K562 (cell line): ENCODE measurements around the gene UBE2D3. TPM values are rescaled to one million over a fixed set of nuclear protein-coding genes. Genes with fewer than 3 reads are reported as not detected.

ENCODE experiments used
- ATF3 ChIP-seq, 2 experiments: fragments of 450-650 bp in 1 of 2; sonication (generic) in 1 of 2; formaldehyde crosslinking in 1 of 2; IDR thresholded peaks in 1 of 2; conservative IDR thresholded peaks in 1 of 2; 2 replicates each; pipeline versions ENCODE4 v1.6.1 to v1.8.1; 2016 to 2023; ENCODE audit warnings: mild to moderate bottlenecking in 2 of 2, moderate library complexity in 2 of 2, inconsistent platforms in 1 of 2, missing genetic modification reagents in 1 of 2
- ATF6 ChIP-seq: sonication (generic); formaldehyde crosslinking; IDR thresholded peaks from 2 replicates; pipeline ENCODE4 v1.4.0; 2020; ENCODE audit warnings: mild to moderate bottlenecking, missing genetic modification reagents
- ELF2 ChIP-seq: fragments of 250-450 bp; sonication (Bioruptor Pico); IDR thresholded peaks from 2 replicates; pipeline ENCODE4 v1.5.0; 2021; ENCODE audit warnings: mild to moderate bottlenecking
- EP400 ChIP-seq: fragments of 450-650 bp; IDR thresholded peaks from 2 replicates; pipeline ENCODE4 v1.6.1; 2017; ENCODE audit warnings: antibody characterized with exemption, mild to moderate bottlenecking, moderate library complexity
- ETV1 ChIP-seq: fragments of 450-650 bp; conservative IDR thresholded peaks from 2 replicates; pipeline ENCODE4 v1.6.1; 2016; ENCODE audit warnings: missing genetic modification characterization, control low read depth, low read depth, missing compliant biosample characterization
- FOXK2 ChIP-seq, 2 experiments: fragments of 450-650 bp; IDR thresholded peaks in 1 of 2; conservative IDR thresholded peaks in 1 of 2; 2 replicates each; pipeline ENCODE4 v1.6.1; 2016; ENCODE audit warnings: low read depth in 2 of 2, mild to moderate bottlenecking in 1 of 2
- HEY1 ChIP-seq: fragments of 250-450 bp; sonication (Bioruptor Pico); IDR thresholded peaks from 2 replicates; pipeline ENCODE4 v1.5.0; 2020; ENCODE audit warnings: mild to moderate bottlenecking, moderate library complexity, borderline replicate concordance
- KAT2B ChIP-seq: IDR thresholded peaks from one replicate; pipeline ENCODE4 v1.6.1; 2012; ENCODE audit warnings: low read depth, mild to moderate bottlenecking, control low read depth, inconsistent platforms, low read length, moderate library complexity
- RFX7 ChIP-seq: fragments of 250-450 bp; sonication (Bioruptor Pico); IDR thresholded peaks from 2 replicates; pipeline ENCODE4 v1.5.1; 2021; ENCODE audit warnings: mild to moderate bottlenecking
- TBP ChIP-seq: optimal IDR thresholded peaks from 2 replicates; pipeline ENCODE3; 2011; ENCODE audit warnings: low read depth, low read length, improper control_type of control experiment
- TCF7L2 ChIP-seq: fragments of 150-350 bp; IDR thresholded peaks from 2 replicates; pipeline ENCODE4 v1.6.1; 2016; ENCODE audit warnings: low read depth, mild to moderate bottlenecking, low read length, moderate library complexity
- XRCC5 ChIP-seq: fragments of 200-400 bp; formaldehyde crosslinking; IDR thresholded peaks from 2 replicates; pipeline ENCODE4 v1.6.1; 2017; ENCODE audit warnings: low read depth, mild to moderate bottlenecking, low read length
- ZNF431 ChIP-seq: sonication (generic); formaldehyde crosslinking; IDR thresholded peaks from 2 replicates; pipeline ENCODE4 v1.8.0; 2022; ENCODE audit warnings: mild to moderate bottlenecking, missing genetic modification reagents
- ZNF449 ChIP-seq: fragments of 250-450 bp; sonication (Bioruptor Pico); IDR thresholded peaks from 2 replicates; pipeline ENCODE4 v1.8.0; 2022; ENCODE audit warnings: moderate library complexity, mild to moderate bottlenecking, inconsistent platforms
- ZNF584 ChIP-seq: fragments of 200-800 bp; sonication (Bioruptor generic); IDR thresholded peaks from 2 replicates; pipeline ENCODE4 v1.6.1; 2016; ENCODE audit warnings: low read depth, mild to moderate bottlenecking, missing genetic modification characterization, missing compliant biosample characterization
- polyA plus RNA-seq, 8 experiments: library from polyadenylated mRNA; depleted of rRNA in 4 of 8; stranded (reverse) in 5 of 8; unstranded in 3 of 8; fragments of >200 nt; fragmentation: Nextera tagmentation in 2 of 8; fragmentation: Illumina TruSeq in 1 of 8; extraction: Ambion mirVana in 2 of 8; extraction: Trizol in 1 of 8; gene quantifications; 2 replicates each; pipeline versions ENCODE4 v1.2.1 to v1.2.3, GENCODE V29; 2011 to 2014; ENCODE audit warnings: inconsistent platforms in 1 of 8, missing spikeins in 1 of 8
- total RNA-seq, 7 experiments: library from RNA; depleted of rRNA in 6 of 7; stranded (reverse); fragments of >200 nt in 6 of 7; fragmentation: Illumina TruSeq in 2 of 7; extraction: Trizol in 2 of 7; gene quantifications; 2 replicates each; pipeline versions ENCODE4 v1.2.1 to v1.2.3, GENCODE V29; 2011 to 2021; ENCODE audit warnings: low replicate concordance in 1 of 7

The UBE2D3 gene
- total and polyA plus RNA-seq, 9 of the 15 experiments (the other 6 are each of a cell fraction or from before 2014, with no cell fraction given), result 191 to 618 (median 292) TPM

DNA sequence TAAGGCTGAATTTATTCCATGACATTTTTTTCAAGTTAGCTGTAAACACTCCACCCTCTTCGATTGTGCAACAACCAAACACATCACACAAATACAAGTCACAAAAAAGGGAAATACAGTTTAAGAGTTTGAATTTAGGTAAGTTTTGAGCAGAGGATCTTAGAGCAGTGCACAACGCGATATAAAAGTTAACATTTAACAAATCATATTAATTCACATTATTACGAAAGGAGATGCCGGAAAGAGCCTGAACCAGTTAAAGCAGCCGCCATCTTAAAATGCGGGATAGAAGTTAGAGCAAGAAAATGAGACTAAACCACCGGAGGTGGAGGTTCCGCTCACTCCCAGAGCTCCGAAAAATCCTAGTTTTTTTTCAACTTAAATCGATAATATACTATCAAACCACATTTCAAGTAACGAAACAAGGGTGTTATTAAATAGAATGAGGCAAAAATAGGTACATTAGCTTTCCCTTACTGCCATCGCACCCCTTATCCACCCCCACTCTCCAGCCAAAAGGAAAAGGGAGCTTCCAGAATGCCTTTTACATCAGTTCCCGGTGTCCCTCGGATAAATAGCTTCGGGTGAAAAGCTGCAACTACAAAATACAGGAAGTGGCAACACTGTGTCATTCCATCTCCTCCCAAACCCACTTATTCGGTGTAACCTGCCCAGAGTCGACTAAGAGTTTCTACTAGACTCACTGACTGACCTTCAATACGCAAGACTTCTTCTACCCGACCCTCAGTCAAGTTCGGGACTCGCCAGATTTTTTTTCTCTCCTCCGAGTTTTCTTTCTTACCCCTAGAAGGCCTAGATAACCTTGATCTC is 1.9 kb downstream of the UBE2D3 start (continued):
- TF ChIP-seq ATF6 (CRISPR knock-in tag) (no peak), ZNF584 (CRISPR knock-in tag) (no peak), HEY1 (CRISPR knock-in tag) (no peak), ZNF431 (CRISPR knock-in tag) (no peak), KAT2B (no peak), ETV1 (peak; percentile 10; the same call in 1 of the 2 replicates), EP400 (peak; percentile 37; the same call in 1 of the 2 replicates), RFX7 (no peak), FOXK2 (conservative IDR thresholded peaks at IDR 0.05 in 1 of 2, IDR thresholded peaks at IDR 0.05 in 1 of 2; ENCODE audit: low read depth in 2 of 2) (peak; percentile 49 to 97; a peak in 3 of 4 replicates), ZNF449 (CRISPR knock-in tag) (no peak), XRCC5 (no peak), TBP (peak; percentile 10), ELF2 (no peak), ATF3 (IDR thresholded peaks at IDR 0.05) (peak; percentile 56), ATF3 (CRISPR knock-in tag; conservative IDR thresholded peaks at IDR 0.05) (no peak), TCF7L2 (peak; percentile 74; the same call in 1 of the 2 replicates)
